ENCODE measurements around the gene KRTAP6-2.

KRTAP6-2 gene

GRCh38 chr21:30567617-30568016 is 31.1 kb downstream of the KRTAP6-2 start:
- no peak for DNase-seq (ENCODE audit: low read depth)

DNA sequence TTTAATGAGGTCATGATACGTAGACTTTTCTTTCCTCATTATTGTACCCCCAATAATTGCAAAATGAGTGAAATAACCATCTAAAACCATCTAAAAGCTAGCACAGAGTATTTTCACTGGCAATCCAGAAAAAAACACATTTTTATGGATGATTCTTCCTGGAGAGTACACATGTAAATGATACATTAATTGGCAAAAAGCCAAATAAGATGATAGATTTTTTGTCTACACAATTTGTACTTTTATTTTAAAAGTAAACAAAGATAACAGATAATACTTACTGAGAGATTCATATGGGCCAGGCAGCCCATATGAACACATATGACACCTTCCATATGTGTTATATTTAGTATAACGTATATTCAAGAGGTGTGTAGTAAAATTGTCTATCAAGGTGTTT is 35.1 kb downstream of the KRTAP6-2 start:
- no peak for DNase-seq (ENCODE audit: low read depth)

GRCh38 chr21:30563072-30563471 is 35.6 kb downstream of the KRTAP6-2 start:
- DNase-seq (ENCODE audit: low read depth), result no peak

GRCh38 chr21:30561957-30562356 is 36.7 kb downstream of the KRTAP6-2 start:
- DNase-seq (ENCODE audit: low read depth), result no peak

GRCh38 chr21:30561264-30561895 is 37.3 kb downstream of the KRTAP6-2 start, which contains the start of gene KRTAP19-7:
Gene KRTAP19-7 (minus strand): TSS chr21:30561314. CDS start chr21:30561289, 25 bp downstream.
- DNase-seq (ENCODE audit: low read depth), result no peak

DNA sequence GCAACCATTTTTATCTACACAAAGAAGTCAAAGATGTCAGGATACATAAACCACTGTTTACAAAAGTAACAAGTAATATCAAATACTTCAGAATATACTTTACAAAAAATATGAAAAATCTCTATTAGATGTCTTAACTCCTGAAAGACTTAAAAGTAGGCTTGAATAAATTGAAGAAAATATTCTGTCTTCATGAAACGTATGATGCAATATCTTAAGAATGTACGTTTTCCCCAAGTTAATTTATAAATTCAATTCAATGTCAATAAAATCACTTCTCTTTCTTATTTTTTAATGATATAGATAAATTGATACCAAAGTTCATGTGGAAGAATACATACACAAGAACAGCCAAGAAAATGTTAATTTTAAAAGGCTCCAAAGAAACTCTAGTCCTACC is 43.6 kb downstream of the KRTAP6-2 start:
- no peak for DNase-seq (ENCODE audit: low read depth)

- DNase-seq (ENCODE audit: low read depth), result no peak
Measured at GRCh38 chr21:30552782-30553181, 45.9 kb downstream of the KRTAP6-2 start.
